Measurements from ENCODE around the gene CAPZB. TPM values are rescaled to one million over a fixed set of nuclear protein-coding genes. Genes with fewer than 3 reads are reported as not detected.

The CAPZB gene
- polyA plus RNA-seq, 1 experiment: 276 TPM

- peaks cover 38% of the 10 kb centered on the region for H3K36me3 ChIP-seq (ENCODE audit: control insufficient read depth, insufficient read depth, low read length)
Observed at GRCh38 chr1:19349999-19350398, 135.3 kb downstream of the CAPZB start.

GRCh38 chr1:19348441-19349198 is 136.7 kb downstream of the CAPZB start:
- POLR2A ChIA-PET: no interaction called here
- Histone ChIP-seq H3K4me3 (ENCODE audit: low read depth, low read length) (no peak overlapping the region), H3K27me3 (ENCODE audit: control insufficient read depth, insufficient read depth, low read length) (no peaks in the 10 kb centered on the region), H3K36me3 (ENCODE audit: control insufficient read depth, insufficient read depth, low read length) (peaks cover 39% of the 10 kb centered on the region)
- CTCF ChIA-PET: interaction anchor here (0.6 to 2.1 kb wide), 5 partner anchors 24 to 305 kb away, joined by 3 to 6 read pairs (median 3); no protein-coding TSS in a partner anchor
- TF ChIP-seq, protein P1, sequence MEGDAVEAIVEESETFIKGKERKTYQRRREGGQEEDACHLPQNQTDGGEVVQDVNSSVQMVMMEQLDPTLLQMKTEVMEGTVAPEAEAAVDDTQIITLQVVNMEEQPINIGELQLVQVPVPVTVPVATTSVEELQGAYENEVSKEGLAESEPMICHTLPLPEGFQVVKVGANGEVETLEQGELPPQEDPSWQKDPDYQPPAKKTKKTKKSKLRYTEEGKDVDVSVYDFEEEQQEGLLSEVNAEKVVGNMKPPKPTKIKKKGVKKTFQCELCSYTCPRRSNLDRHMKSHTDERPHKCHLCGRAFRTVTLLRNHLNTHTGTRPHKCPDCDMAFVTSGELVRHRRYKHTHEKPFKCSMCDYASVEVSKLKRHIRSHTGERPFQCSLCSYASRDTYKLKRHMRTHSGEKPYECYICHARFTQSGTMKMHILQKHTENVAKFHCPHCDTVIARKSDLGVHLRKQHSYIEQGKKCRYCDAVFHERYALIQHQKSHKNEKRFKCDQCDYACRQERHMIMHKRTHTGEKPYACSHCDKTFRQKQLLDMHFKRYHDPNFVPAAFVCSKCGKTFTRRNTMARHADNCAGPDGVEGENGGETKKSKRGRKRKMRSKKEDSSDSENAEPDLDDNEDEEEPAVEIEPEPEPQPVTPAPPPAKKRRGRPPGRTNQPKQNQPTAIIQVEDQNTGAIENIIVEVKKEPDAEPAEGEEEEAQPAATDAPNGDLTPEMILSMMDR (IDR thresholded peaks at IDR 0.05; ENCODE audit: insufficient read depth, low read depth, low read length): no peak
- DNase-seq (ENCODE audit: low read depth): no peak

More at GRCh38 chr1:19349999-19350398, 135.3 kb downstream of the CAPZB start:
- DNase-seq (ENCODE audit: low read depth): no peak
- TF ChIP-seq, protein P1 (IDR thresholded peaks at IDR 0.05; ENCODE audit: insufficient read depth, low read depth, low read length): no peak
- H3K27me3 ChIP-seq (ENCODE audit: control insufficient read depth, insufficient read depth, low read length): no peaks in the 10 kb centered on the region
- ChIA-PET POLR2A (no interaction called here), CTCF (interaction anchor here (0.9 to 2.3 kb wide), 2 partner anchors 9 to 304 kb away, joined by 4 to 8 read pairs; no protein-coding TSS in a partner anchor)
- H3K4me3 ChIP-seq (ENCODE audit: low read depth, low read length): no peak overlapping the region

GRCh38 chr1:19347533-19348172 is 137.7 kb downstream of the CAPZB start:
- CTCF ChIA-PET: interaction anchor here (0.5 to 2.1 kb wide), 4 partner anchors 19 to 303 kb away, joined by 3 to 6 read pairs (median 3); no protein-coding TSS in a partner anchor
- no peak for DNase-seq (ENCODE audit: low read depth)
- TF ChIP-seq, protein P1 (IDR thresholded peaks at IDR 0.05; ENCODE audit: insufficient read depth, low read depth, low read length): no peak
- H3K27me3 ChIP-seq (ENCODE audit: control insufficient read depth, insufficient read depth, low read length): no peaks in the 10 kb centered on the region
- no peak overlapping the region for H3K4me3 ChIP-seq (ENCODE audit: low read depth, low read length)
- POLR2A ChIA-PET: no interaction called here
- peaks cover 43% of the 10 kb centered on the region for H3K36me3 ChIP-seq (ENCODE audit: control insufficient read depth, insufficient read depth, low read length)

DNA sequence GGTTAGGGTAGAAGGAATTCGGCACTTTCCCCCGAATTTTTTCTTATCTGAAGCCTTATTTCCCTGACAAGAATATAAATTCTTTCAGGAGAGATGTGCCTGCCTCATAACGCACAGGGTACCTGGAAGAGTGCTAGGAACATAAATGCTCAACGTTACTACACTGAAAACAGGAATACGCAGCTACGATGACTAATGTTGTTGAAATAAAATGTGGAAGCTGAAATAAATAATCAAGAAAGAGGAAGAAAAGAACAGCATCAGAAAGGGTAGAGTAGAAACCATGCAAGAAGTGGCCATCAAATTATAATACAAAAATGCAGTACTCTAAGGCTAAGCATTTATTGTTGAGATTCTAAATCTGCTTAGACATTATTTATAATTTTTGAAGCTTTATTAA is 139.3 kb downstream of the CAPZB start:
- H3K27me3 ChIP-seq (ENCODE audit: control insufficient read depth, insufficient read depth, low read length): no peaks in the 10 kb centered on the region
- no peak overlapping the region for H3K4me3 ChIP-seq (ENCODE audit: low read depth, low read length)
- H3K36me3 ChIP-seq (ENCODE audit: control insufficient read depth, insufficient read depth, low read length): peaks cover 40% of the 10 kb centered on the region
- CTCF ChIA-PET: interaction anchor here (1.2 to 2.6 kb wide), 3 partner anchors 28 to 305 kb away, joined by 5 to 12 read pairs (median 7); no protein-coding TSS in a partner anchor
- TF ChIP-seq, protein P1 (IDR thresholded peaks at IDR 0.05; ENCODE audit: insufficient read depth, low read depth, low read length): no peak
- POLR2A ChIA-PET: no interaction called here
- DNase-seq (ENCODE audit: low read depth): no peak

- Histone ChIP-seq H3K36me3 (ENCODE audit: control insufficient read depth, insufficient read depth, low read length) (peaks cover 42% of the 10 kb centered on the region), H3K4me3 (ENCODE audit: low read depth, low read length) (no peak overlapping the region), H3K27me3 (ENCODE audit: control insufficient read depth, insufficient read depth, low read length) (no peaks in the 10 kb centered on the region)
- DNase-seq (ENCODE audit: low read depth): no peak
- ChIA-PET CTCF (interaction anchor here (0.9 to 4.7 kb wide), 9 partner anchors 9 to 360 kb away, joined by 3 to 22 read pairs (median 5); no protein-coding TSS in a partner anchor), POLR2A (no interaction called here)
- TF ChIP-seq, protein P1 (IDR thresholded peaks at IDR 0.05; ENCODE audit: insufficient read depth, low read depth, low read length): no peak
Observed at GRCh38 chr1:19345391-19345790, 139.9 kb downstream of the CAPZB start.
